Ishikawa (cell line): ENCODE measurements around the gene INKA1.

Experiments
- CEBPB ChIP-seq: IDR thresholded peaks from 2 replicates; pipeline ENCODE4 v1.6.1; 2012
- EGR1 ChIP-seq: IDR thresholded peaks from 2 replicates; pipeline ENCODE4 v1.6.1; 2012
- YY1 ChIP-seq: IDR thresholded peaks from 2 replicates; pipeline ENCODE4 v1.6.1; 2012; ENCODE audit warnings: low read depth
- TF ChIP-seq, protein P1 (sequence below): IDR thresholded peaks from 2 replicates; pipeline ENCODE4 v1.6.1; 2012

DNA sequence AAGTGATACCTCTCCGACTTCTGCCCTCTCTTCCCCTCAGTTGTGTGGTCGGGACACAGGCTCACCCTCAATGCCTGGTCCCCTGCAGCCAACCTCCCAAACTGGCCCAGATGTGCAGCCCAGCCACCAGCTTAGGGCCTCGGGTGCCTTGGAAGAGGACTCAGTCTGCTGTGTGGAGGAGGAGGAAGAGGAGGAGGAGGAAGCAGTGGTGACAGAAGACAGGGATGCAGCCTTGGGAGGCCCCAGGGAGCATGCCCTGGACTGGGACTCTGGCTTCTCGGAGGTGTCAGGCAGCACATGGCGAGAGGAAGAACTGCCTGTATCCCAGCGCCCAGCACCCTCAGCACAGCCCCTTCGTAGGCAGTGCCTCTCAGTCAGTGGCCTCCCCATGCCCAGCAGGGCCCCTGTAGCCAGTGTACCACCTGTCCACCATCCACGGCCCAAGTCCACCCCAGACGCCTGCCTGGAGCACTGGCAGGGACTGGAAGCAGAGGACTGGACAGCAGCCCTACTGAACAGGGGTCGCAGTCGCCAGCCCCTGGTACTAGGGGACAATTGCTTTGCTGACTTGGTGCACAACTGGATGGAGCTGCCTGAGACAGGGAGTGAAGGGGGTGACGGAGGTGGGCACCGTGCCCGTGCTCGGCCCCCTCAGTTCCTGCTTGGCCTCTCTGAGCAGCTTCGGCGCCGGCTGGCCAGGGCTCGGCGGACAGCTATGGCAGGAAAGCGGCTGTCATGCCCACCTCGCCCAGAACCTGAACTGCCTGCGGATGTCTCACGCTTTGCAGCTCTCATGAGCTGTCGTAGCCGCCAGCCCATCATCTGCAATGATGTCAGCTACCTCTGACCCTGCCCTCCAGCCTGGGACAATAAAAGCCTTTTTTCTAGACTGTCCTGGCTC is 1.3 kb downstream of the INKA1 start:
- TF ChIP-seq YY1: no peak
- TF ChIP-seq, protein P1, sequence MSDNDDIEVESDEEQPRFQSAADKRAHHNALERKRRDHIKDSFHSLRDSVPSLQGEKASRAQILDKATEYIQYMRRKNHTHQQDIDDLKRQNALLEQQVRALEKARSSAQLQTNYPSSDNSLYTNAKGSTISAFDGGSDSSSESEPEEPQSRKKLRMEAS: no peak
- TF ChIP-seq EGR1: no peak
- no peak for TF ChIP-seq CEBPB
